PC-9 (cell line): ENCODE data around the gene CAPN5. TPM values are rescaled to one million over a fixed set of nuclear protein-coding genes. Genes with fewer than 3 reads are reported as not detected.

Experiments used
- BruUV-seq: library from RNA; stranded (reverse); fragments of 400-500 nt; replicated peaks from 2 replicates; lab custom pipeline; 2021; lab: Mats Ljungman, UMichigan
- CTCF ChIA-PET: fragments of 300-600 bp; sonication (Branson Sonifier 250); formaldehyde crosslinking; loops from one replicate; lab custom pipeline; 2022; ENCODE audit warnings: antibody characterized with exemption; lab: Charles Lee
- POLR2A ChIA-PET: fragments of 300-600 bp; sonication (Branson Sonifier 250); formaldehyde crosslinking; loops from one replicate; lab custom pipeline; 2022; ENCODE audit warnings: antibody characterized with exemption; ENCODE audit not compliant: unreplicated experiment; lab: Charles Lee
- DNase-seq, 2 experiments: peaks; one replicate each; pipeline versions ENCODE4 v3.0.0 to v3.0.0-alpha.2; 2015 to 2022; ENCODE audit warnings: mixed read lengths in 1 of 2
- H2AFZ ChIP-seq: fragments of 200-600 bp; sonication (generic); 2 replicates; pipeline ENCODE4 v1.8.1; 2017; ENCODE audit warnings: antibody characterized with exemption
- H3F3A ChIP-seq: fragments of 200-600 bp; sonication (generic); 2 replicates; pipeline ENCODE4 v1.8.1; 2017; ENCODE audit warnings: antibody characterized with exemption, mild to moderate bottlenecking, low read depth; ENCODE audit not compliant: insufficient read depth
- H3K27ac ChIP-seq: fragments of 200-600 bp; sonication (generic); 2 replicates; pipeline ENCODE4 v1.6.1; 2016; ENCODE audit warnings: mixed run types
- H3K27me3 ChIP-seq: fragments of 200-600 bp; sonication (generic); 2 replicates; pipeline ENCODE4 v1.6.1; 2016; ENCODE audit warnings: low read depth, mixed run types; ENCODE audit not compliant: insufficient read depth
- H3K36me3 ChIP-seq: fragments of 200-600 bp; sonication (generic); 2 replicates; pipeline ENCODE4 v1.6.1; 2016; ENCODE audit warnings: low read depth, mixed run types
- H3K4me1 ChIP-seq: fragments of 200-600 bp; sonication (generic); replicated peaks from 2 replicates; pipeline ENCODE4 v1.6.1; 2016; ENCODE audit warnings: mixed run types; ENCODE audit not compliant: insufficient read depth
- H3K4me2 ChIP-seq: fragments of 200-600 bp; sonication (generic); 2 replicates; pipeline ENCODE4 v1.6.1; 2017; ENCODE audit warnings: mixed run types
- H3K4me3 ChIP-seq: fragments of 200-600 bp; sonication (generic); 2 replicates; pipeline ENCODE4 v1.6.1; 2016; ENCODE audit warnings: mixed run types
- H3K79me2 ChIP-seq: fragments of 200-600 bp; sonication (generic); 2 replicates; pipeline ENCODE4 v1.6.1; 2017; ENCODE audit warnings: low read depth, mixed run types
- H3K9me2 ChIP-seq: fragments of 200-600 bp; sonication (generic); 2 replicates; pipeline ENCODE4 v1.8.1; 2017; ENCODE audit warnings: mild to moderate bottlenecking; ENCODE audit not compliant: insufficient read depth
- H3K9me3 ChIP-seq: fragments of 200-600 bp; sonication (generic); 2 replicates; pipeline ENCODE4 v1.8.1; 2016; ENCODE audit warnings: low read depth; ENCODE audit not compliant: insufficient read depth
- H4K20me1 ChIP-seq: fragments of 200-600 bp; sonication (generic); 2 replicates; pipeline ENCODE4 v1.8.1; 2017; ENCODE audit not compliant: insufficient read depth
- EZH2 ChIP-seq: fragments of 200-600 bp; sonication (generic); IDR thresholded peaks from 2 replicates; pipeline ENCODE4 v1.8.0; 2017; ENCODE audit warnings: antibody characterized with exemption, low read depth
- intact Hi-C: fragments of 100-400 bp; cut with micrococcal nuclease; formaldehyde crosslinking; loops from one replicate; pipeline ENCODE4 v1.10.0; 2022; ENCODE audit not compliant: unreplicated experiment
- total RNA-seq: library from RNA; stranded (reverse); gene quantifications from 2 replicates; pipeline ENCODE4 v1.2.3, GENCODE V29; 2021
- TF ChIP-seq, protein P1 (sequence below): fragments of 200-600 bp; sonication (generic); conservative IDR thresholded peaks from 2 replicates; pipeline ENCODE4 v1.6.1; 2017; ENCODE audit warnings: mixed run types, antibody characterized with exemption, mild to moderate bottlenecking, moderate library complexity

CAPN5 gene
- total RNA-seq, 1 experiment from 2014 or later = 9.9 TPM

DNA sequence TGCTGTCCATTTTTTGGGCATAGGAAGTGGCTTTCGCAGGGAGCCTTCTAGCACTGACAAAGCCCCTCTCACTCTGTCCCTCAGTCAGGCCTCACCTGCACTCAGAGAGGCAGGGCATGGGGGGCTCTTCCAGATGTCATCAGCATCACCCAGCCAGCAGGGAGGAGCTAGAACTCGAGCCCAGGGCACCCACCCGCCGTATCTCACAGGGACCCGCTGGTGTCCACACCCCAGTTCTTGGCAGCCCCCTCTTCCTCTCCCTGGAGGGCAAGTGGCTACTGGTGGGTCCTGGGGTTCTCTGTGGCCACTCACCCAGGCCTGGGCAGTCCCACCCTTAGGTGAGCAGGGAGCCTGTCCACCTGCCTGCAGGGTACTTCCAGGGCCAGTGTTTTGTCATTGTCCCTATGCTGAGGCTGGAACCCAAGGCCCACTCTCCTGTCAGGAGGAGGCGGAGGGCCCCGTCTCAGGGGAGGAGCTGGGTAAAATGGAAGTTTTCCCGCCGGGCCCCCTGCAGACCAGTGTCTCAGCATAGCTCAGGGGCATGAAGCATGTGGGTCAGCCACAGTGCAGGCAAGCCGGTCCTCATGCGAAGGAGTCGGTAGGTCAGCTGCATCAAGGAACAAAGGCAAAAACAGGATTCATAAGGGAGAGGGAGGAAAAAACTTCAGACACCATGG is 83.1 kb downstream of the CAPN5 start:
- no peaks in the 10 kb centered on the region for H3F3A ChIP-seq
- H2AFZ ChIP-seq = no peak overlapping the region
- no peak for DNase-seq
- TF ChIP-seq EZH2 = no peak
- TF ChIP-seq, protein P1, sequence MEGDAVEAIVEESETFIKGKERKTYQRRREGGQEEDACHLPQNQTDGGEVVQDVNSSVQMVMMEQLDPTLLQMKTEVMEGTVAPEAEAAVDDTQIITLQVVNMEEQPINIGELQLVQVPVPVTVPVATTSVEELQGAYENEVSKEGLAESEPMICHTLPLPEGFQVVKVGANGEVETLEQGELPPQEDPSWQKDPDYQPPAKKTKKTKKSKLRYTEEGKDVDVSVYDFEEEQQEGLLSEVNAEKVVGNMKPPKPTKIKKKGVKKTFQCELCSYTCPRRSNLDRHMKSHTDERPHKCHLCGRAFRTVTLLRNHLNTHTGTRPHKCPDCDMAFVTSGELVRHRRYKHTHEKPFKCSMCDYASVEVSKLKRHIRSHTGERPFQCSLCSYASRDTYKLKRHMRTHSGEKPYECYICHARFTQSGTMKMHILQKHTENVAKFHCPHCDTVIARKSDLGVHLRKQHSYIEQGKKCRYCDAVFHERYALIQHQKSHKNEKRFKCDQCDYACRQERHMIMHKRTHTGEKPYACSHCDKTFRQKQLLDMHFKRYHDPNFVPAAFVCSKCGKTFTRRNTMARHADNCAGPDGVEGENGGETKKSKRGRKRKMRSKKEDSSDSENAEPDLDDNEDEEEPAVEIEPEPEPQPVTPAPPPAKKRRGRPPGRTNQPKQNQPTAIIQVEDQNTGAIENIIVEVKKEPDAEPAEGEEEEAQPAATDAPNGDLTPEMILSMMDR = no peak
- ChIA-PET CTCF (interaction anchor here (0.6 to 0.7 kb wide), 2 partner anchors 36 to 71 kb away, joined by 4 to 9 read pairs; no protein-coding TSS in a partner anchor), POLR2A (no interaction called here)
- no peak overlapping the region for H3K27ac ChIP-seq
- H3K79me2 ChIP-seq = no peaks in the 10 kb centered on the region
- intact Hi-C loops = no loop called here
- no peaks in the 10 kb centered on the region for H3K9me3 ChIP-seq
- no peaks in the 10 kb centered on the region for H3K9me2 ChIP-seq
- no peaks in the 10 kb centered on the region for H3K36me3 ChIP-seq
- H3K4me2 ChIP-seq = no peak overlapping the region
- no peak overlapping the region for H3K4me3 ChIP-seq
- no peaks in the 10 kb centered on the region for H3K4me1 ChIP-seq
- peaks cover 64% of the 10 kb centered on the region for H3K27me3 ChIP-seq
- BruUV-seq = no TSS peak
- no peaks in the 10 kb centered on the region for H4K20me1 ChIP-seq

DNA sequence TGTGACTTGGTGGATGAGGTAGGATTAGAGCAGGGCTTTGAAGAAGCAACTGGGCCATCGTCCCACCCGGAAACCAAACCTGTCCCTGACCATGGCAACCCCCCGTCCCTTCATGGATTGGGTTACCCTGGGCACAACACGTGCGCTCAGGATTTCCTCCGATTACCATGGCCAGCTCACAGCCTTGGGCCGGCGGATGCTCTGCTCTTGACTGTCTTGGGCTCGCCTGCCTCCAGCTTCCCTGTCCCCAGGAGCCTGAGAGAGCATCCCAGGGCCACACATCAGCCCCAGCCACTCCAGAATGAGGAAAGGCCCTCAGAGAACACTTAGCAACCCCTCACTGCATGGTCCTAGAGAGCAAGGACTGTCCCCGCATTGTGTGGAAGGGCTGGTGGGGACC is 84.1 kb downstream of the CAPN5 start:
- CTCF ChIA-PET = no interaction called here

DNA sequence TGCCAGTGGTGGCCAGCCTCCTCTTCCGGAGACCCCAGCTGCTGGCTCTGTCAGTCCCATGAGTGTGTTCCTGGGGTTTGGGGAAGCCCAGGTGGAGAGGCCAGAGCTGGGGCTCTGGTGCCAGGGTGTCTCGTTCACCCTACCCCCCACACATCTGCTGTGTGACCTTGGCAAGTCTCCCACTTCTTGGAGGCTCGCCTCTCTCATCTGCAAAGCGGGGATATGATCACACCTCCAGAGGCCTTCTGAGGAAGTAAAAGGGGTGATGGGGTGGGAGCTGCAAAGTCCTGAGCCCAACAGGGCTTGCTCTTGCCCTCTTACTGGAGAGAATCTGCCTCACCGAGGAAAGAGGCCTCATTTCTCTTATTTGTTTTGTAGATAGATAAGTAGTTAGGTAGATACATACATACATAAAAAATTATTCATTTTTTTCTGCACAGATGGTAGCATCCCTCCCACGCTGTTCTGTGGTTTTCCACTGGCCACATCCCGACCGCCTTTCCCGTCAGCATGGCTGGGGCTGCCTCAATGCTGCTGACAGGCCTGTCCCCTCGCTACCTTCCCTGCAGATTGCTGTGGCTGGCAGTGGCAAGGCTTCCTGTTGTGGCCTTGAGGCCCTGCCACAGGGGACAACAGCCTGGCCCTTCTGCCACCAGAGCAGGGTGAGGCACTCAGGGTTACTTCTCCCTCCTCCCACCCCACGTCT is 85.2 kb downstream of the CAPN5 start:
- intact Hi-C loops = no loop called here
- Histone ChIP-seq H3K9me3 (no peaks in the 10 kb centered on the region), H4K20me1 (no peaks in the 10 kb centered on the region), H3K79me2 (no peaks in the 10 kb centered on the region), H3F3A (no peaks in the 10 kb centered on the region), H3K4me3 (no peak overlapping the region), H2AFZ (no peak overlapping the region), H3K36me3 (no peaks in the 10 kb centered on the region), H3K27ac (no peak overlapping the region), H3K27me3 (peaks cover 58% of the 10 kb centered on the region), H3K9me2 (no peaks in the 10 kb centered on the region), H3K4me2 (no peak overlapping the region), H3K4me1 (no peaks in the 10 kb centered on the region)
- POLR2A ChIA-PET = no interaction called here
- BruUV-seq = no TSS peak
- no peak for TF ChIP-seq EZH2
- TF ChIP-seq, protein P1 = no peak
- no peak for DNase-seq
- CTCF ChIA-PET = no interaction called here

More for the DNA sequence above, 84.1 kb downstream of the CAPN5 start:
- H3K9me2 ChIP-seq = no peaks in the 10 kb centered on the region
- no peak overlapping the region for H3K27ac ChIP-seq
- H3K36me3 ChIP-seq = no peaks in the 10 kb centered on the region
- H3K9me3 ChIP-seq = no peaks in the 10 kb centered on the region
- H3K4me3 ChIP-seq = no peak overlapping the region
- intact Hi-C loops = no loop called here
- TF ChIP-seq, protein P1 = no peak
- TF ChIP-seq EZH2 = no peak
- no peaks in the 10 kb centered on the region for H4K20me1 ChIP-seq
- POLR2A ChIA-PET = no interaction called here
- no peak overlapping the region for H3K4me2 ChIP-seq
- no peaks in the 10 kb centered on the region for H3K79me2 ChIP-seq
- H3F3A ChIP-seq = no peaks in the 10 kb centered on the region
- no peaks in the 10 kb centered on the region for H3K4me1 ChIP-seq
- no peak for DNase-seq
- H3K27me3 ChIP-seq = peaks cover 58% of the 10 kb centered on the region
- H2AFZ ChIP-seq = no peak overlapping the region
- no TSS peak for BruUV-seq
